ENCODE measurements around the gene PIK3CD.
A peak's percentile ranks its signal among the peaks of the same experiment; 100 is the strongest.
"Not testable (repeated sequence)": the region's sequence is repeated elsewhere in the genome, so short reads cannot be mapped to it uniquely, and the experiment has no call there.

Gene PIK3CD

DNA sequence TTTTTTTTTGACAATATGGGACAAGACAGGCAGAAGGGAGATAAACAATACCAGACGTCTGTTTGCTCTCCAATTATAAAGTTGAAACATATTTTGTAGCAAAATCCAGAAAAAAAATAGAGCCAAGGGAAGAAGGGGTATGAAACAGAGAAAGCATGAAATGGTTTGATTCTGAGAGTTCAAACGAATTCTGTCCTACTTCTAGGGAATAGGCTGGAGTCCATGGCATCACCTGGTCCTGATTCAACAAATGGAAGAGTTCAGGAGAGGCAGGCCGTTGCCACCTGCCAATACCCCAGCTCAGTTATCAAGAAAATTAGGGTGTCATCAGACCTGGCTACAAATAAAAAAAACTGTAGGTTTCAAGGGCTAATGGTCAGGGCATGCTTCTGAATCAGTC, 100.4 kb downstream of the PIK3CD start:
- no peak for DNase-seq

DNA sequence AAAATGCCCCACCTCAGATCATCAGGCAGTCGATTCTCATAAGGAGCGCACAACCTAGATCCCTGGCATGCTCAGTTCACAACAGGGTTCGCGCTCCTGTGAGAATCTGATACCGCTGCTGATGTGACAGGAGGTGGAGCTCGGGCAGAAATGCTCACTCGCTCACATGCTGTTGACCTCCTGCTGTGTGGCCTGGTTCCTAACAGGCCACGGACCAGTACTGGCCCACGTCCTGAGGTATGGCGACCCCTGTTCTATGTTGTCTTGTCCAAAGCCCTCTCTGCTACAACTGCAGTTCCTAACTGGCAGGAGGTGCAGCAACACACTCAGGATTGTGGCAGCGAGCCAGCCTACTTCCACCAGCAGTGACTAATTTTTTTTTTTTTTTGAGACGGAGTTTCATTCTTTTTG, 101.6 kb downstream of the PIK3CD start:
- in situ Hi-C loops (cut with MboI; ENCODE audit: low pct_unique_long_range_greater_than_20kb, low sequenced_read_pairs) = no loop called here
- no peak for DNase-seq

More for the DNA sequence above, 100.4 kb downstream of the PIK3CD start:
- in situ Hi-C loops (cut with MboI; ENCODE audit: low pct_unique_long_range_greater_than_20kb, low sequenced_read_pairs) = no loop called here

DNA sequence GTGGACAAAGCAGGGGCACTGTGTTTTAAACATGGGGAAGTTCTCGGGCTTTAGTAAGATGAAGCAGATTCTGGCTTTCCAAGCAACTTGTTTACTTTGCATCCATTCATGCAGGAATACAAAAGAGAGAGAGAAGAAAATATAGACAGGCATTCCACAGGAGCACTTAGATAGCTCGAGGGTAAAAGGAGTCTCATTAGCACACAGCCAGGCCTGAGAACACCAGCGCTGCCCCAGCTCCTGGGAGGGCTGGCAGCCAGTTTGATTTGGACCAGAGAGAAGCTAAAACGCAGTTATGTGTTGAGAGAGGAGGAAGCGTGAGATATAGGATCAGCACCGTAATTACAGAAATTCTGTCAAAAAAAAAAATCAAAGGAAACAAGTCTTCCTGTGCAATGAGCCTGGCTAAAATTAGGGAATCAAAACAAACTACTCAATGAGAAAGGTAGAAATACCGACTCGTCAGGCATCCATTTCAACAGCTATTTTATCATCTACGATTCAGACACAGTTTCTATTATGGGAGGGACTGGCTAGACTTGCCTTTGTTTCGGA, 104.0 kb downstream of the PIK3CD start:
- DNase-seq = no peak

DNA sequence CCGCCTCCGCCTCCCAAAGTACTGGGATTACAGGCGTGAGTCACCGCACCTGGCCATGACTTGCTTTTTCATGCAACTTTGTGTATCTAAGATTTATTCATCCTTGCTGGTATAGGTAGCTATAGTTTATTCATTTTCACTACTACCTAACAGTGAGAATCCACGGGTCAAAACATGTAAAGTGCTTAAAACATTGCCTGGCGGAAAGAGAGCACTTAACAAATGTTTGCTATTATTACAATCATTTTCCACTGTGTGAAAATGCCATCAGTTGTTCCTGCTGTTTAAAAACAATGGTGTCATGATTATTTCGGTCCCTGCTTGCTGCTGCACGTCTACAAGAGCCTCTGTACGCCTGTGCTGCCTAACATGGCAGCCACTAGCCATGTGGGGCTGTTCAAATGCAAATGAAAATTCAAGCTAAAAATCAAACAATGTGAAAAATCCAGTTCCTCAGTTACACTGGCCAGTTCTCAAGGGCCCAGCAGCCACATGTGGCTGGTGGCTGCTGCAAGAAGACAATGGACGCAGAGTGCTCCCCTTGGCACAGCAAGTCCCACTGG, 107.1 kb downstream of the PIK3CD start:
- in situ Hi-C loops (cut with MboI; ENCODE audit: low pct_unique_long_range_greater_than_20kb, low sequenced_read_pairs) = no loop called here
- DNase-seq = no peak

More for the DNA sequence above, 104.0 kb downstream of the PIK3CD start:
- in situ Hi-C loops (cut with MboI; ENCODE audit: low pct_unique_long_range_greater_than_20kb, low sequenced_read_pairs) = no loop called here

DNA sequence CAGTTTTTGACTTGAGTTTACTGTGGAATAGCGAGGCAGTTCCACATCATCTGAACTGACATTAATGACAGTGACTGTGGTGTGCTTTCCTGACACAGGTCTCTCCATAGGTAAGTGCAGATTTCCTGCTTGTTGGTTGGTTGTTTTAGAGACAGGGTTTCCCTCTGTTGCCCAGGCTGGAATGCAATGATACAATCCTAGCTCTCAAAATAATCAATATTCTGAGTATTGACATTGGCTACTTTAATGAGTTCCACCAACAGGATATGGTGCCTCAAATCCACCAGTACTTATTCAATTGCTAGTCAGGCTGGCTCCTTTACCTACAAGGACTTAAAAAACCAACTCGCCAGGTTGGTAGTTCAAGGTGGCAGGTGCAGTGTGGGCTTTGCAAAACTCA, 108.4 kb downstream of the PIK3CD start:
- DNase-seq = no peak
- in situ Hi-C loops (cut with MboI; ENCODE audit: low pct_unique_long_range_greater_than_20kb, low sequenced_read_pairs) = no loop called here

DNA sequence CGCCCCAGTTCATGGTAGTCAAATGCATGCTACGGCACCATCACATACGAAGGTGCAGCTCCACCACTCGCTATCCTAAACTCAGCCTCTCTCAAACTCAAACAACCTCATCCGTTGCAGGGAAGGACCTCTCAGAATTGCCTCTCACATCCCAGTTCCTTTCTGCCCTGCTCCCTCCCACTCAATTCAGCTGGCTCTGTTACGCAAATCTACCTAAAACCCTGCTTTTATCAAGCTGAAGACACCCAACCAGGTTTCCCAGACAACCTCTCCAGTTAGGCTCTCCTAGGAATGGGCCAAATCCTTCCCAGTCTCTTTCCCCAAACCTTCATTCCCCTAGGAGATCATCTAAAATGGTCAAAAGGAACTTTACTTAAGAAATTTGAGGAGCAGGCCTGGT, 109.3 kb downstream of the PIK3CD start:
- in situ Hi-C loops (cut with MboI; ENCODE audit: low pct_unique_long_range_greater_than_20kb, low sequenced_read_pairs) = no loop called here
- no peak for DNase-seq

DNA sequence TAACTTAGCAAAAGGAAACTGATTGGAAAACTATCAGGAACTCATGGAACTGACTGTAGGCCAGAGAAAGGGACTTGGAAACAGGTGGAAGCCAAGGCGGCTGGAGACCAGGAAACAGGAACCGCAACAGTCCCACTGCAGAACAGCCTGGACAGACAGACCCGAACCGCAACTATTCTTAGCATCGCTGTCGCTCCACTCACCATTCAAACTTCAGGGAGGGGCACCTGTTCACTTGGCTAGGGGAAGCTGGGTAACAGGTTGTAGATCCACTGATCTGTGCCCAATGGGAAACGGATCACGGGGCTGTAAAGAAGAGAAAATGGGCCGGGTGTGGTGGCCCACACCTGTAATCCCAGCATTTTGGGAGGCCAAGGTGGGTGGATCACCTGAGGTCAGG, 110.3 kb downstream of the PIK3CD start:
- in situ Hi-C loops (cut with MboI; ENCODE audit: low pct_unique_long_range_greater_than_20kb, low sequenced_read_pairs) = no loop called here
- no peak for DNase-seq

DNA sequence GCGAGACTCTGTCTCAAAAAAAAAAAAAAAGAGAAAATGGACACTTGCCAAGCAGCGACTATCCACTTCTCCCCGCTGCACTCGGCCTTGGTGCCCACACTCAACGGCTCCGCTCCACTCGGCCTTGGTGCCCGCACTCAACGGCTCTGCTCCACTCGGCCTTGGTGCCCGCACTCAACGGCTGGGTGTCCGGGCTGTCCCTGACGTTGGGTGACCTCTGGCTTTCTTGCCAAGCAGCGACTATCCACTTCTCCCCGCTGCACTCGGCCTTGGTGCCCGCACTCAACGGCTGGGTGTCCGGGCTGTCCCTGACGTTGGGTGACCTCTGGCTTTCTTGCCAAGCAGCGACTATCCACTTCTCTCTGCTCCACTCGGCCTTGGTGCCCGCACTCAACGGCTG, 110.9 kb downstream of the PIK3CD start:
- DNase-seq; in situ Hi-C loops (cut with MboI; ENCODE audit: low pct_unique_long_range_greater_than_20kb, low sequenced_read_pairs): not testable (repeated sequence)

DNA sequence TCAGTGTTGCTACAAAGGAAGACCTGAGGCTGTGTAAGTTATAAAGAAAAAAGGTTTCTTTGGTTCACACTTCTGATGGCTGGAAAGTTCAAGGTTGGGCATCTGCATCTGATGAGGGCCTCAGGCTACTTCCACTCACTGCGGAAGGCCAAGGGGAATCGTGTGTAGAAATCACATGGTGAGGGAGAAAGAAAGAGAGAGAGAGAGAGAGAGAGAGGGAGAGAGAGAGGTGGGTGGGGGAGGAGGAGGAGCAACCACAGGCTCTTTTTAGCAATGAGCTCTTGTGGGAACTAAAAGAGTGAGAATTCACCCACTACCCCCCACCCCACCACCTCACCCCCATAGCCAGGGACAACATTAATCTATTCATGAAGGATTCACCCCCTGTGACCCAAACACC, 112.4 kb downstream of the PIK3CD start:
- in situ Hi-C loops (cut with MboI; ENCODE audit: low pct_unique_long_range_greater_than_20kb, low sequenced_read_pairs) = no loop called here

DNA sequence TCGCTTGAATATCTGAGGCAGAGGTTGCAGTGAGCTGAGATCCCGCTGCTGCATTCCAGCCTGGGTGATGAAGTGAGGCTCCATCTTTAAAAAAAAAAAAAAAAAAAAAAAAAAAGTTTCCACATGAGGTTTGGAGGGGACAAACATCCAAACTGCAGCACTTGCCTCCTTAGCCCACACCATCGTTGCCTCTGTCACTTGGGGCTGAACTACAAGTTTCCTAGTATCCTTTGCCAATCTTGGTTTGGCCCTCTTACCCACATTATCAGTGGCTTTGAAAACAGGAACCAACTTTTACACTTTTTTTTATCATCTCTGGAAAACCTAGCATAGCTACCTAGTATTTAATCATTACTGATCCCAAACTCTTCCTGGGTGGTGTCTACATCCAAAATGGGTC, 113.0 kb downstream of the PIK3CD start:
- in situ Hi-C loops (cut with MboI; ENCODE audit: low pct_unique_long_range_greater_than_20kb, low sequenced_read_pairs) = no loop called here

More for the DNA sequence above, 112.4 kb downstream of the PIK3CD start:
- DNase-seq = no peak

DNA sequence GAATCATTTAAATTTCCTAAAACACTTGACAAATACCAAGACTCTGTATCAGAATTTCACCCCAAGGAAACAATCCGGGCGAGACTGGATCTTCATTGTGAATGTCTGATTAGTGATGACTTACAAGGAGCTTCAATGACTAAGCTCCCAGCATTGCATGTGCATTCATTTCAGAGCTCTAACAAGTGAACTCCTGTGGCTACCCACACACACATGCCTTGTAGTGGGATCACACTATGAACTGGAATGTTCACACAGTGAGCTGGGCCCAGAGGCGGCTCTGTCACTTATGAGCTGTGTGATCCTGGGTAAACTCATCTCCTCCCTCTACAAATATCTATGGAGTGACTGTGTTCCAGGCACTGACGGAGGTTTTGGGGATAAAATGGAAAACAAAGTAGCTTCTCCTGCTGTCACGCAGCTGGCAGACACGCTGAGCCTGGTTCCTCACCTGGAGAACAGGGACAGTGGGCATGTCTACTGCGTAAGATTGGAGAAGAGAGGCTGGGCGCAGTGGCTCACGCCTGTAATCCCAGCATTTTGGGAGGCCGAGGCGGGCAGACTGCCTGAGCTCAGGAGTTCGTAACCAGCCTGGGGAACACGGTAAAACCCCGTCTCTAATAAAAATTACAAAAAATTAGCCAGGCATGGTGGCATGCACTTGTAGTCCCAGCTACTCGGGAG, 115.4 kb downstream of the PIK3CD start:
- in situ Hi-C loops (cut with MboI; ENCODE audit: low pct_unique_long_range_greater_than_20kb, low sequenced_read_pairs) = no loop called here

More for the DNA sequence above, 113.0 kb downstream of the PIK3CD start:
- DNase-seq = peak; percentile 29

DNA sequence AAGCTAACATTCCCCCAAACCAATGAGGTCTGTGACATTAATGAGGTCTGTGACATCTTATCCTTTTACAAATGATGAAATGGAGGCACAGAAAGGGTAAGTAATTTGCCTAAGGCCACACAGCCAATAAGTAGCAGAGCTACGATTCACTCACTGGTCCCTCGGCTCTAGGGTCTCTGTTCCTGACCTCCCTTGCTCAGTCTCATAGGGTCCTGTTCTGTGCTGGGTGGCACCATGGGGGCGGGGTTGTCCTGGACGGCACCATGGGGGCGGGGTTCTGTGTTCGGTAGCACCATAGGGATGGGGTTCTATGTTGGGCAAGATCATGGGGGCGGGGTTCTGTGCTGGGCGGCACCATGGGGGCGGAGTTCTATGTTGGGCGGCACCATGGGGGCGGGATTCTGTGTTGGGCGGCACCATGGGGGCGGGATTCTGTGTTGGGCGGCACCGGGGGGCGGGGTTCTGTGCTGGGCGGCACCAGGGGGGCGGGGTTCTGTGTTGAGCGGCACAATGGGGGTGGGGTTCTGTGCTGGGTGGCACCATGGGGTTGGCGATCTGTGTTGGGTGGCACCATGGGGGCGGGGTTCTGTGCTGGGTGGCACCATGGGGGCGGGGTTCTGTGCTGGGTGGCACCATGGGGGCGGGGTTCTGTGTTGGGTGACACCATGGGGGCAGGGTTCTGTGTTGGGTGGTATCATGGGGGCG, 116.6 kb downstream of the PIK3CD start:
- DNase-seq = no peak
- in situ Hi-C loops (cut with MboI; ENCODE audit: low pct_unique_long_range_greater_than_20kb, low sequenced_read_pairs) = no loop called here

More for the DNA sequence above, 115.4 kb downstream of the PIK3CD start:
- no peak for DNase-seq

DNA sequence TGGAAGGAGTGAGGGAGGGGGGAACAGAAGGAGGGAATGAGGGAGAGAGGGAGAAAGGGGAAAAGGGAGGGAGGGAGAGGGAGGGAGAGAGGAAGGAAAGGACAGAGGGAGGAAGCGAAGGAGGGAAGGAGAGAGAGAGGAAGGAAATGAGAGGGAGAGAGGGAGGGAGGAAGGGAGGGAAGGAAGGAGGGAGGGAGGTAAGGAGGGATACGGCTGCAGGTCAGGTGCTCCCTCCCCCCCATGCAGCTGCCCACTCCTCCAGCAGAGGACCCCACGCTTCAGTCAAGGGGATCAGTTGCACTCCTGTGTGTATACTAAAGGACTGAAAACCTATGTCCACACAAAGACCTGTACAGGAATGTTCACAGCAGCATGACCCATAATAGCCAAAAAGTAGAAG, 117.5 kb downstream of the PIK3CD start:
- no peak for DNase-seq
- in situ Hi-C loops (cut with MboI; ENCODE audit: low pct_unique_long_range_greater_than_20kb, low sequenced_read_pairs) = no loop called here

DNA sequence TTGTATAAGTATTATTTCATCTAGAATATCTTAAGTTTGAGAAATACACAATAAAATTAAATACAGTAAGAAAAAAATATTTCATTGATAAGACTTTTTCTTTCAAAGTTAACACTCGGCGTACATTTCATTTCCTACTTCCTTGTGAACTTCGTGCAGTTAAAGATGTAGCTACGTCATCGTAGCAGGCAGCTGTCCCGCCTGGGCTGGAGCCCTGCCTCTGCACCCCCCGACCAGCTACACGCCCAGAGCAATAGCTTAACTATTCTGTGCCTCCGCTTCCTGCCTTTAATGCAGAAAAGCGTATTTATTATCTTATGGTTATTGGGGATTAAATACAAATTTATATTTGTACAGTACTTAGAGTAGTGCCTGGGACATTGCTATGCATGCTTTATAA, 118.8 kb downstream of the PIK3CD start:
- in situ Hi-C loops (cut with MboI; ENCODE audit: low pct_unique_long_range_greater_than_20kb, low sequenced_read_pairs) = no loop called here
- no peak for DNase-seq

DNA sequence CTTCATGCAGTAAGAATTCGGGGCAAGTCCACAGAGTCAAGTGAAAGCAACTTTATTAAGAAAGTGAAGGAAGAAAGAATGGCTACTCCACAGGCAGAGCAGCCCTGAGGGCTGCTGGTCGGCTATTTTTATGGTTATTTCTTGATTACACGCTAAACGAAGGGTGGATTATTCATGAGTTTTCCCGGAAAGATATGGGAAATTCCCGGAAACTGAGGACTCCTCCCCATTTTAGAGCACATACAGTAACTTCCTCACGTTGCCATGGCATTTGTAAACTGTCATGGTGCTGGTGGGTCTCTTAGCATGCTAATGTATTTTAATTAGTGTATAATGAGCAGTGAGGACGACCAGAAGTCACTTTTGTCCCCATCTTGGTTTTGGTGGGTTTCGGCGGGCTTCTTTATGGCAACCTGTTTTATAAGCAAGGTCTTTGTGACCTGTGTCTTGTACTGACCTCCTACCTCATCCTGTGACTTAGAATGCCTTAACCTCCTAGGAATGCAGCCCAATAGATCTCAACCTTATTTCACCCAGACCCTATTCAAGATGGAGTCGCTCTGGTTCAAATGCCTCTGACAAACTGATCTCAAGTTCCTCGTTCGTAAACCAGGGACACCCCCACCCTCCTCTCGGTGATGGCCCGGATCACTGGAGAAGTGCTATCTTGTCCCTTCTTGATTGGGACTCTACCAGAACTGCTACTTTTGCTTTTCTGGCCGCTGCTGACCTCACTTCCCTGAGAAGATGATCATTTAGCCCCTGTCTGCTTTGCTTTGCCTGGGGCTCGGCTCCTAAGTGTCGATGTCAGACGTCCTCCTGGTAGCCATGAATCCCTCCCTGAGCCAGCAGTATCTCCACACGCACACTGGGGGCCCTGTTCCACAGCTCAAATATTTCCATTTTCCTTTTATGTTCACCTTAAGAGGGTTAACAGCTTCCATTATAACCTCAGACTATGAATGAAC, 123.5 kb downstream of the PIK3CD start:
- no peak for DNase-seq
- in situ Hi-C loops (cut with MboI; ENCODE audit: low pct_unique_long_range_greater_than_20kb, low sequenced_read_pairs) = no loop called here

DNA sequence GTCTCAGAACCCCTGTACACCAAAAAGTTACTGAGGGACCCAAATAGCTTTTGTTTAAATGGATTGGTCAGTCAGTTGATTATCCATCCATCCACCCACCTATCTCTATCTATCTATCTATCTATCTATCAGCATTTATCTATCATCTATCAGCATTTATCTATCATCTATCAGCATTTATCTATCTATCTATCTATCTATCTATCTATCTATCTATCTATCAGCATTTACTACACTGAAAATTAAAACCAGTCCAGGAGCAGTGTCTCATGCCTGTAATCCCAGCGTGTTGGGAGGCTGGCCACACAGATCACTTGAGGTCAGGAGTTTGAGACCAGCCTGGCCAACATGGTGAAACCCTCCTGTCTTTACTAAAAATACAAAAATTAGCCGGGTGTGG, 125.2 kb downstream of the PIK3CD start:
- in situ Hi-C loops (cut with MboI; ENCODE audit: low pct_unique_long_range_greater_than_20kb, low sequenced_read_pairs) = no loop called here
- no peak for DNase-seq
